Measurements from ENCODE around the gene RBCK1.

DNA sequence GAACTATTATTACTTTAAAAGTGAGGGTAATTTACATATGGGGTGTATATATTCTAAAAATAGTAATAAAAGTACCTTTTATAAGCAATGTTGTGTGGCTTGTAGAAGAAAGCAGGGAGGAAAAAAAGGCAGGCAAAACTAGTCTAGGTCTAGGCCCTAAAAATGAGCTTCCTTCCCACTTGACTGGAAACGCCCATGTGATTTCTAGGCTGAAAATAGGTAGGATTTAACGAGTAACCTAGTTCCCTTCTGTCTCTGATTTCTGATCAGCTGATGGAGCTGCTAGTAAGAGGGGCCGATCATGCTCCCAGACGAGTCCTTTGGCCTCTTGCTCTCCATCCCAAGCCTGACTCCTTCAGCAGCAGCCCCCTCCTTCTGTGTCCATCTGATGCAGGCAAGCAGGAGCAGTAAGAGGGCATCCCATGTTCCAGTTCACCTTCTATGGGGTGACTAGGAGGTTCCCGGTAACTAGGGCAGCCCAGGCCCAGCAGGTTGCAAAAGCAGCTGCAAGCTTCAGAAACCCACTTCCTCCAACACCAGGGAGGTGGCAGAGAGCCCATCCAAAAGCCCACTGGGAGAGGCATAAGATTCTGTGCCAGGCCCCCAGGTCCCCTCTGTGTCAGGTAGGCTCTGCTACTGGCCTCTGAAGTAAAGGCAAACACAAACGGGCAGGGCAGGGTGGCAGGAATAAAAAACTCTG, 29.8 kb downstream of the RBCK1 start:
- TF ChIP-seq EZH2 (IDR thresholded peaks at IDR 0.05; ENCODE audit: borderline replicate concordance, low read length), result no peak
- TF ChIP-seq, protein P1, sequence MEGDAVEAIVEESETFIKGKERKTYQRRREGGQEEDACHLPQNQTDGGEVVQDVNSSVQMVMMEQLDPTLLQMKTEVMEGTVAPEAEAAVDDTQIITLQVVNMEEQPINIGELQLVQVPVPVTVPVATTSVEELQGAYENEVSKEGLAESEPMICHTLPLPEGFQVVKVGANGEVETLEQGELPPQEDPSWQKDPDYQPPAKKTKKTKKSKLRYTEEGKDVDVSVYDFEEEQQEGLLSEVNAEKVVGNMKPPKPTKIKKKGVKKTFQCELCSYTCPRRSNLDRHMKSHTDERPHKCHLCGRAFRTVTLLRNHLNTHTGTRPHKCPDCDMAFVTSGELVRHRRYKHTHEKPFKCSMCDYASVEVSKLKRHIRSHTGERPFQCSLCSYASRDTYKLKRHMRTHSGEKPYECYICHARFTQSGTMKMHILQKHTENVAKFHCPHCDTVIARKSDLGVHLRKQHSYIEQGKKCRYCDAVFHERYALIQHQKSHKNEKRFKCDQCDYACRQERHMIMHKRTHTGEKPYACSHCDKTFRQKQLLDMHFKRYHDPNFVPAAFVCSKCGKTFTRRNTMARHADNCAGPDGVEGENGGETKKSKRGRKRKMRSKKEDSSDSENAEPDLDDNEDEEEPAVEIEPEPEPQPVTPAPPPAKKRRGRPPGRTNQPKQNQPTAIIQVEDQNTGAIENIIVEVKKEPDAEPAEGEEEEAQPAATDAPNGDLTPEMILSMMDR (IDR thresholded peaks at IDR 0.05; ENCODE audit: low read length), result no peak
